GM18508 (cell line): ENCODE measurements around the gene EMC1.
"Not testable (repeated sequence)": the region's sequence is repeated elsewhere in the genome, so short reads cannot be mapped to it uniquely, and the experiment has no call there.

ENCODE experiments used
- ATAC-seq: cut with Tn5 transposase; IDR thresholded peaks from one replicate; pipeline ENCODE4 v1.9.1; 2021; ENCODE audit warnings: moderate number of reproducible peaks; ENCODE audit not compliant: insufficient read depth, unreplicated experiment

EMC1 gene

DNA sequence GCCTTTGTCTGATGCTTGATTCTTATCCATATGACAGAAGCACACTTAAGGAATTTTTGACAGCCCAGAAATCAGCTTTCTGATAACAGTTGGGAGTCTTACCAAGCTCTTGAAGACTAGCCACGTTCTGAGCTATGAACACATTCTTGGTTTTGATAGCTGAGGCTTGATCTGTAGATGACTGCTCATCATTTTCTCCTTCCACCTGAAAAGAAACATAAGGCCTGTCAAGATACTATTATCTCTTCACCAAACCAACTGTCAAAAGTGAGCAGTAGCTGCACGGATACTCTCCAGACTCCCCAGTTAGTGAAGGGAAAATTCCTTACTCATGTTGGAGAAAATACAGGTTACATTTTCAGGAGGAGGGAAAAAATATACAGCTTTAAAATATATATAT lies 53.5 kb downstream of the EMC1 start:
- no peak for ATAC-seq

DNA sequence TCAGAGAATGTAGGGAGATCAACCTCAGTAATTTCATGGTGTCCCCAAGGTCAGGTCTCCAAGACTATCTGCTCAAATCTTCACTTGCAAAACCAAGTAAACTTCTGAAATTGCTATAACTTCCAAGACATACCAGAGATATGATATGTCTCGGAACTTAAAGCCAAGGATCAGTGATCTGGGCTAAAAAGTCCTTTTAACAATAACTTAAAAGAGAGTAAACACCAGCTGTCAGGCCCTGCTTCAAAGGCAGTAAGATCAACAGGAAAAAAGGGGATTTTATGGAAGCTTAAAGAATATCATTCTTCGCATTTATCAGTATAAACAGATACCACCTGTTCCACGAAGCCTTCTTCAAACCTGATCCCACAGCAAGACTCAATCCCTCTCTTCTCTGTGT lies 55.0 kb downstream of the EMC1 start:
- ATAC-seq: no peak

DNA sequence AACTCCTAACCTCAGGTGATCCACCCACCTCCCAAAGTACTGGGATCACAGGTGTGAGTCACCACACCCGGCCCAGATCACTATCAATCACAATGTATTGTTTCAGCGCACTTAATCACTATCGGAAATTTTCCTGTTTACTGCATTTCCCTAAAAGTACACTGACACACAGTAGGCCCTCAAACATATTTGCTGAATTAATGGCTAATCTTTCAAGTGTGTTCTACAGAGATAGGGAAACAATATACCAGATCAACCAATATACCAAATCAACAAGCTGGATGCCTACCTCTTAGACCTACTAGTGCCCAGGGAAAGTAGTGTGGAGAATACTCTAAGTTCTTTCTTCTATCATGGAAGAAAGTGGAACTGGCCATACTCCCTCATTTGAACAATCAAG lies 58.3 kb downstream of the EMC1 start:
- no peak for ATAC-seq

DNA sequence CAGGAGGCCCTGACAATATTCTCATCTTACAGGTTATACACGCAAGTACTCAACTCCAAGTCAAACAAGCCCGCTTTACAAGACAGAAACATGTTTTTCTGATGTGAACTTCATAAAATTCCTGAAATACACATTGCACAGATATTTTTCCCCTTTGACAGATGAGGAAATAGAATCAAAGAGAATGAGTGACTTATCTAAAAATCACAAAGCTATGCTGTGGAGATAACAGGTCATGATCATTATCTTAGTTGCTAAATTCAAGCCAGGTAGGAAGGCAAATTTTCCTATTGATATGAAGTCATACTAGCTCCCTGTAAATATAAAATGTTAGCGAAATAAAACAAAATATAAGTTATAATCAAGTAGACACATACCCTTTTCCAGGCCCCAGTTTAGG lies 59.5 kb downstream of the EMC1 start:
- ATAC-seq: no peak

DNA sequence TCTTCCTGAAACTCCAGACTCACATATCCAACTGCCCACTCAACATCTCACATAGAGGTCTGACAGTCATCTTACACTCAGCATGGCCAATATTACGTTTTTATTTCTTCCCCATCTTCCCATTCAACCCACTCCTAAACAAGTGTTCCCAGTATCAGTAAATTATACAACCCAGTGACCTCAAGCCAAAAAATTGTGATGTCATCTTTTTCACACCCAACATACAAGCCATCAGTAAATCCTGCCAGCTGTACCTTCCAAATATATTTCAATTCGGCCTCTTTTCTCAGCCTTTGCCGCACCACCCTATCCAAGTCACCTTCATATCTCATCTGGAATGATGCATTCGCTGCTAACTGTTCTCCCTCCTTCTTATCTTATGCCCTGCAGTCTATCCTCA lies 60.9 kb downstream of the EMC1 start:
- no peak for ATAC-seq

DNA sequence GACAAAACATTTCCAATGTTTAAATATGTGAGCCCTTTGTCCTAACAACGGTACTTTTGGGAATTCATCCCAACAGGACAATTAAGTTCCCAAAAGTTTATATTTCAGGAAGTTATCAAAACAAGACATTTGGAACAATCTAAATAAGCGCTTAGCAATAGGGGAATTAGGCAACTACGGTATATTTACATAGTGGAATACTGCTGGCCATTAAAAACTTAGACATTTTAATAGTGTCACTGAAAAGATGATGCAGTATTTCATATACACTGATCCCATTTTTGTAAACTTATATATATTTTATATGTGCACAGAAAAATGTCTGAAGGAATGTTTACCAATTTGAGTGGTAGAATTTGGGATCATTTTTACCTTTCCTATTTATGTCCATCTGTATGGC lies 62.1 kb downstream of the EMC1 start:
- no peak for ATAC-seq

DNA sequence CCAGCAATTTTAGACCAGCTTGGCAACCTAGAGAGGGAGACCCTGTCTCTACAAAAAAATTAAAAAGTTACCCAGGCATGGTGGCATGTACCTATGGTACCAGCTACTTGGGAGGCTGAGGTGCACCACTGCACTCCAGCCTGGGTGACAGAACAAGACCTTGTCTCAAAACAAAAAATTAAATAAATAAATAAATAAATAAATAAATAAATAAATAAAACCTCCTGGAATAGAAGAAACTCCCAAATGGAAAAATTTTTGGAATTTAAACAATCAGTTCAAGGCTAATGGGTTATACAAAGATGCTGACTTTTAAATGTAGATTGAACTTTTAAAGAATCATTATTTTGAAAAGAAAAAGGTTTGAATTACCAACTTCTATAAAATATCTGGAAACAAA lies 63.5 kb downstream of the EMC1 start:
- no peak for ATAC-seq

DNA sequence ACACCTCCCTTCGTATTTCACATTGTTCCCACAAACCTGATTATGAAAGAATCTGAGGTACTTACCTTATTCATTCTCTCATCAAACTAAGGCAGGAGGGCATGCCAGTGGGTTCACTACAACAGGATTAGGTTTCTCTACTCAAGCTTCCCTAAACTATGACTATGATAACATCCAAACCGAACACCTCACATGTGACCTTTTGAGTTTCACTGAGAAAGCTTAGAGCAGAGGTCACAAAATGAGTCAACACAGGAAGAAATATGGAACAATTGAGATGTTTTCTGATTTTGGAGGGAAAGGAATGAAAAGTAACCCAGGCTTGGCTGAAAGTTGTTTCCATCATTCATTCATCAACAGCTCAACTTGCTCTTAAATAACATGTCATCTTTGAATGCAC lies 65.3 kb downstream of the EMC1 start:
- ATAC-seq: no peak

DNA sequence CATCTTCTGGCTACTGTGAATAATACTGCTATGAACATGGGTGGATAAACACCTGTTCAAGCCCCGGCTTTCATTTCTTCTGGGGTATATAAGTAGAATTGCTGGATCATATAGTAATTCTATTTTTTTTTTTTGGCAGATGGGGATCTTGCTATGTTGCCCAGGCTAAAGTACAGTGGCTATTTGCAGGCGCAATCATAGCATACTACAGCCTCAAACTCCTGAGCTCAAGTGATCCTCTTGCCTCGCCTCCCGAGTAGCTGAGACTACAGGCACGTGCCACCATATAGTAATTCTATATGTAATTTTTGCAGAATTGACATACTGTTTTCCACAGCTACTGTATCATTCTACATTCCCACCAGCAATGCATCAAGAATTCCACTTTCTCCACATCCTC lies 69.1 kb downstream of the EMC1 start:
- ATAC-seq: no peak

DNA sequence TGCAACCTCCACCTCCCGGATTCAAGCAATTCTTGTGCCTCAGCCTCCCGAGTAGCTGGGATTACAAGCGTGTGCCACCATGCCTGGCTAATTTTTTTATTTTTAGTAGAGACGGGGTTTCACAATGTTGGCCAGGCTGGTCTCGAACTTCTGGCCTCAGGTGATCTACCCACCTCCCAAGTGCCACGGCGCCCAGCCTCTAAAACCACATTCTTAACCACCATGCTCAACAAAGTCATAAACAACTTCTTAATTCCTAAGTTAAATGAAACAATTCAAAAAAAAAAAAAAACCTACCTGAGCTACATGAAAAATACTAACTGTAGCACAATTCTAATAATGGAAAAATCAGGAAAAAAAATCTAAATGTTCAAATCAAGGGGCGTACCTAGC lies 71.1 kb downstream of the EMC1 start:
- ATAC-seq: not testable (repeated sequence)

DNA sequence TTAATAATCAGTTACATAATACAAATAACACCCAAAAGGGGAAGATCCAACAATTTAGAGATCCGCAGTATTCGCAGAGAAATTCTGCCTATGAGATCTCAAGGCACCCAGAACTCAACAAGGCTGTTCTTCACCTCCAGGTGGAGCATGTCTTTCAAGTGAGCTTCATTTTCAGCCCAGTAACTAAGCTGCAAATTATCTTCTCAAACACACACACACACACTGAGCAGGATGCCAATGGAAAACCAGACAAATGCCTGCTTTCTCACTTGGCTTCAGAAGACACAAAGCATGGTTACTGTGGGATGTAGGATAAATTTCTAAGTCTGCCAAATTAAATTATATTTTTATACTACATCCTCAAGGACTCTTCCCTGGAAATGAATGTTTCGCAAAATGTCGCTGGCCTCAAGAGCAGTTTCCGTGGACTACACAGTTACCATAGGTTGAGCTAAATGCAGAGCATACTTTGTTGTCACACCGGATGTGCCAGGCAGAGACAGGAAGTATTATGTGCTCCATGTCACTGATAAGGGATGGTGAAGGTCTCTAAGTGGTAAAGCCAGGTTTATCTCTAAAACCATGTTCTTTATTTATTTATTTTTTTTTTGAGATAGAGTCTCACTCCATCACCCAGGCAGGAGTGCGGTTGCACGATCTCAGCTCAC lies 71.6 kb downstream of the EMC1 start:
- ATAC-seq: no peak

DNA sequence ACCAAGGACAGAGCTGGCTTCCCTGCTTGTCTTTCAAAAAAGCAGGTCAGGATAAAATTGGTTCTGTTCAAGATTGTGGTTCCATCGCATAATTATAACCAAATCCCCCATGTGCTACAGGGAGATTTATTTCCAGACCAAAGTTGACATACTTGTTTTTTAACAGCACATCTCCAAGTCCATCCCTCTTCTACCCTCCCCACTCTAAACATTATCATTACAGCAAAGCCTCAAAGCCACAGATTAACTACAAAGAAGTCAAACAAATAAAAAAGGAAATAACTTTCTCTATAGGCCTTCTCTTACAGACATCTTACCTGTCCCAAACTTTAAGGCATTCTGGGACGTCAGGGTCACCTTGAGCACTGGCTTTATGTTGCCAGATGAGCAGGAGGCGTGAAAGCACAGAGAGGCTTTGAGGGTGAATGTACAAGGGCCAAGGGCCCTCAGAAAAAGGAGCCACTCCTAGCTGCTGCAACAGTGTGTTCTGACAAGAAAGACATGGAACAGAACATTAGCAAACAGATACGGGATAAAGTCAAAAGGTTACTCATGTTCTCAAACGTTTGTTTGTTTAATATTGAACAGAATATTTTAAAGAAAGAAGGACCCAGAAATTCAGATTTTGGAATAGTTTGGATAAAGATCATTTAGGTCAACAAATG lies 72.5 kb downstream of the EMC1 start:
- ATAC-seq: no peak

DNA sequence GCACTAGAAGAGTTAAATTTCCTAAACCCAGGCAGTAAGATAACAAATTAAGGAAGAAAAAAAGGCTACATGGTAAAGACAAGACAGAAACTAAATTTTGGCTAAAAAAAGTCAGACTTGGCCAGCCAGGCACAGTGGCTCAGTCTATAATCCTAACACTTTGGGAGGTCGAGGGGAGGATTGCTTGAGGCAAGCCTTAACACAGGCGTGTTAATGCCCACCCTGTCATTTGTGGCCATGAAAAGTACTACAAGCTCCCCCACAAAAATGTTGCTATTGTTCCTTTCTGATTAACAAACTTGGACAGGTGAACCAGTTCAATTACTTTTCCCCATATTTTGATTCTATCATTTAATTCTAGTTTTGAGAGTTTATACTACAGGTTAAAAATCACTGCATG lies 73.5 kb downstream of the EMC1 start:
- ATAC-seq: no peak

DNA sequence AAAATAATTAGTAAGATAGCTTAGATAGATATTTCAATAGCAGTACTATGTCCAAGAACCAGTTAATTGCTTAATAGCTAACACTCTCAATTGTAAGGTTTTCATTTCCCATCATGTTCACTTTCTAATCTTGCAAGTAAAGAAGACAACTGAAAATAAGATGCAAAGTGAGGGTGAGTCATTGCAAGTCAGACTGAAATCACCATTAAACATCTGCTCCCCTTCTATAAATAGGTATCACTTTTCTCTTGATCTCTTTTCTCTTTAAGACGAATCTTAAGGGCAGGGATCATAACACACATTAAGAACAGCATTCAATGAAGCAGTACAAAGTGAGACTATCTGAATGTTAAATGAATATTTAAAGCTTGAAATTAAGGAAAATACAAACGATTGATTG lies 81.7 kb downstream of the EMC1 start:
- ATAC-seq: no peak

DNA sequence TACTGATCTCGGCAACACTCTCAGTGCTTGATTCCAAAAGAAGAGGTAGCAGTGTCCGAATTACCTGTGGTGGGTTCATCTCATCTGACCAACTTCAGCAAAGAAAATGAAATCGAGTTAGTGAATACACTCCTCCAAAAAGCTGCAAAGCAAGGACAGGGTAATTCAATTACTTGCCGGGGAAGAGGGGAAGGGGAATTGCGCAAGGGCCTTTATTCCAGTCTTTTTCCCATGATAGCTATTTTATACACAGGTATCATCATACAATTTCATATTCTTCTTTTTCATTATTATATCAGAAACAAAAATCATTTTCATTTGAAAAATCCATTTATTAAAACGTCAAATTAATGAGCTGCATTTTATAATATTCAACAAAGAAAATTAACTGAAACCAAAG lies 84.2 kb downstream of the EMC1 start:
- no peak for ATAC-seq

DNA sequence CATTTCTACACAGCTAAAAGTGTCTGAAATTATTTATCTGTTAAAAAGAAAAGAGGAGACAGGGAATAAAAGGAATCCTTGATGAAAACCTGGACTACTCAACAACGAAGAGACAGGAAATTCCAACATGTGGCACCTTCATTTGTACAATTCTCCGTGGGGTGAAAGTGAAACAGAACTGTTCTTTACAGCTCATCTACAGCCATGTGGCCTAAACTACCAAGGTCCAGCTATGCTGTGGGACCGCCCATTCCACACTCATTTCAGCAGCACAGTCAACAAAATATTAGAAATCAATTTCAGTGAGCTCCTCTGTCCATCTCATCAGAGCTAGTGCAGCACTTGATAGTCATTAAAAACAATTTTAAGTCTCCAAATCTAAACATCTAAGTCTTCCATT lies 85.3 kb downstream of the EMC1 start:
- no peak for ATAC-seq
